Measurements from ENCODE around the gene RGPD4.

GRCh38 chr2:107806901-107807300 lies 19.8 kb upstream of the RGPD4 start:
- TF ChIP-seq, protein P1, sequence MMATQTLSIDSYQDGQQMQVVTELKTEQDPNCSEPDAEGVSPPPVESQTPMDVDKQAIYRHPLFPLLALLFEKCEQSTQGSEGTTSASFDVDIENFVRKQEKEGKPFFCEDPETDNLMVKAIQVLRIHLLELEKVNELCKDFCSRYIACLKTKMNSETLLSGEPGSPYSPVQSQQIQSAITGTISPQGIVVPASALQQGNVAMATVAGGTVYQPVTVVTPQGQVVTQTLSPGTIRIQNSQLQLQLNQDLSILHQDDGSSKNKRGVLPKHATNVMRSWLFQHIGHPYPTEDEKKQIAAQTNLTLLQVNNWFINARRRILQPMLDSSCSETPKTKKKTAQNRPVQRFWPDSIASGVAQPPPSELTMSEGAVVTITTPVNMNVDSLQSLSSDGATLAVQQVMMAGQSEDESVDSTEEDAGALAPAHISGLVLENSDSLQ (IDR thresholded peaks at IDR 0.05) = no peak
- TF ChIP-seq FOXM1 (IDR thresholded peaks at IDR 0.05; ENCODE audit: borderline replicate concordance) (no peak), L3MBTL2 (conservative IDR thresholded peaks at IDR 0.05) (no peak), BHLHE40 (IDR thresholded peaks at IDR 0.05; ENCODE audit: borderline replicate concordance) (no peak)

Data from HEK293T (cell line).